ENCODE results near the gene TLE2. TPM values are rescaled to one million over a fixed set of nuclear protein-coding genes. Genes with fewer than 3 reads are reported as not detected.

TLE2 gene
- total and polyA plus RNA-seq, 2 of the 4 experiments (the other 2 are of a cell fraction), result under 0.01 to 0.41 TPM

GRCh38 chr19:2997720-2998119 lies 31.4 kb downstream of the TLE2 start:
- Histone ChIP-seq H3K4ac (ENCODE audit: low read depth, low read length) (no peak overlapping the region), H3K9me3 (ENCODE audit: control insufficient read depth, insufficient read depth, low read length) (peaks cover 2% of the 10 kb centered on the region), H3K36me3 (ENCODE audit: control insufficient read depth, insufficient read depth, low read length) (no peaks in the 10 kb centered on the region), H4K91ac (ENCODE audit: insufficient read depth, low read depth, low read length) (no peak overlapping the region), H3K27me3 (ENCODE audit: control insufficient read depth, insufficient read depth, low read length) (peaks cover 3% of the 10 kb centered on the region; the same call in 1 of the 2 replicates), H3K9ac (ENCODE audit: low read depth, low read length) (no peak overlapping the region), H3K4me1 (ENCODE audit: control insufficient read depth, insufficient read depth, low read length) (no peaks in the 10 kb centered on the region), H3K14ac (replicated peaks; ENCODE audit: low read depth, low read length) (no peak overlapping the region), H3K27ac (ENCODE audit: insufficient read depth, low read length) (no peak overlapping the region), H2AFZ (replicated peaks; ENCODE audit: low read length, poor library complexity) (peak overlapping the region; percentile 8), H3K9me1 (ENCODE audit: insufficient read depth, low read length) (no peaks in the 10 kb centered on the region), H2BK120ac (ENCODE audit: low read depth, low read length) (no peak overlapping the region), H3K4me2 (ENCODE audit: low read depth, low read length) (no peak overlapping the region), H3K23ac (ENCODE audit: low read depth, low read length) (no peak overlapping the region), H2AK5ac (ENCODE audit: low read depth, low read length) (no peak overlapping the region), H4K8ac (ENCODE audit: low read depth in 2 of 2, low read length in 2 of 2) (no peak overlapping the region), H4K5ac (ENCODE audit: low read depth, low read length) (no peak overlapping the region), H2BK15ac (ENCODE audit: low read depth, low read length) (no peak overlapping the region), H2AK9ac (replicated peaks; ENCODE audit: low read depth, low read length, poor library complexity) (no peak overlapping the region), H4K20me1 (ENCODE audit: insufficient read depth, low read length) (no peaks in the 10 kb centered on the region), H3K56ac (ENCODE audit: extremely low read depth, insufficient read depth, low read length) (no peak overlapping the region), H2BK5ac (ENCODE audit: low read depth, low read length, poor library complexity, severe bottlenecking) (no peak overlapping the region), H2BK20ac (ENCODE audit: low read depth, low read length) (no peak overlapping the region), H3K79me1 (ENCODE audit: low read depth in 1 of 2, low read length in 2 of 2) (no peaks in the 10 kb centered on the region), H3K18ac (ENCODE audit: low read depth, low read length) (no peak overlapping the region), H3K4me3 (ENCODE audit: insufficient read depth, low read depth, low read length) (no peak overlapping the region)
- in situ Hi-C loops (cut with MboI; ENCODE audit: low sequenced_read_pairs) (no loop called here), intact Hi-C loops (cut with micrococcal nuclease) (no loop called here), dilution Hi-C loops (cut with HindIII; ENCODE audit: low sequenced_read_pairs, unreplicated experiment) (no loop called here)
- ChIA-PET CTCF (no interaction called here), POLR2A (ENCODE audit: unreplicated experiment) (no interaction called here)
- no peak for TF ChIP-seq CEBPB (IDR thresholded peaks at IDR 0.05; ENCODE audit: low read depth, low read length)
- TF ChIP-seq, protein P1, sequence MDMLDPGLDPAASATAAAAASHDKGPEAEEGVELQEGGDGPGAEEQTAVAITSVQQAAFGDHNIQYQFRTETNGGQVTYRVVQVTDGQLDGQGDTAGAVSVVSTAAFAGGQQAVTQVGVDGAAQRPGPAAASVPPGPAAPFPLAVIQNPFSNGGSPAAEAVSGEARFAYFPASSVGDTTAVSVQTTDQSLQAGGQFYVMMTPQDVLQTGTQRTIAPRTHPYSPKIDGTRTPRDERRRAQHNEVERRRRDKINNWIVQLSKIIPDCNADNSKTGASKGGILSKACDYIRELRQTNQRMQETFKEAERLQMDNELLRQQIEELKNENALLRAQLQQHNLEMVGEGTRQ (IDR thresholded peaks at IDR 0.05; ENCODE audit: low read depth, low read length), result no peak
- TF ChIP-seq FOS (IDR thresholded peaks at IDR 0.05; ENCODE audit: low read depth, low read length), result no peak
- no peak for TF ChIP-seq MAZ (IDR thresholded peaks at IDR 0.05; ENCODE audit: borderline replicate concordance, low read depth, low read length)
- TF ChIP-seq SMC3 (IDR thresholded peaks at IDR 0.05; ENCODE audit: low read depth, low read length), result no peak
- TF ChIP-seq POLR2A (IDR thresholded peaks at IDR 0.05; ENCODE audit: low read depth, low read length), result no peak
- no peak for TF ChIP-seq MAFK (IDR thresholded peaks at IDR 0.05; ENCODE audit: low read depth, low read length)
- TF ChIP-seq BHLHE40 (IDR thresholded peaks at IDR 0.05; ENCODE audit: low read depth, low read length), result no peak
- no peak for TF ChIP-seq MXI1 (IDR thresholded peaks at IDR 0.05; ENCODE audit: borderline replicate concordance, low read depth, low read length)
- TF ChIP-seq, protein P2, sequence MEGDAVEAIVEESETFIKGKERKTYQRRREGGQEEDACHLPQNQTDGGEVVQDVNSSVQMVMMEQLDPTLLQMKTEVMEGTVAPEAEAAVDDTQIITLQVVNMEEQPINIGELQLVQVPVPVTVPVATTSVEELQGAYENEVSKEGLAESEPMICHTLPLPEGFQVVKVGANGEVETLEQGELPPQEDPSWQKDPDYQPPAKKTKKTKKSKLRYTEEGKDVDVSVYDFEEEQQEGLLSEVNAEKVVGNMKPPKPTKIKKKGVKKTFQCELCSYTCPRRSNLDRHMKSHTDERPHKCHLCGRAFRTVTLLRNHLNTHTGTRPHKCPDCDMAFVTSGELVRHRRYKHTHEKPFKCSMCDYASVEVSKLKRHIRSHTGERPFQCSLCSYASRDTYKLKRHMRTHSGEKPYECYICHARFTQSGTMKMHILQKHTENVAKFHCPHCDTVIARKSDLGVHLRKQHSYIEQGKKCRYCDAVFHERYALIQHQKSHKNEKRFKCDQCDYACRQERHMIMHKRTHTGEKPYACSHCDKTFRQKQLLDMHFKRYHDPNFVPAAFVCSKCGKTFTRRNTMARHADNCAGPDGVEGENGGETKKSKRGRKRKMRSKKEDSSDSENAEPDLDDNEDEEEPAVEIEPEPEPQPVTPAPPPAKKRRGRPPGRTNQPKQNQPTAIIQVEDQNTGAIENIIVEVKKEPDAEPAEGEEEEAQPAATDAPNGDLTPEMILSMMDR (conservative IDR thresholded peaks at IDR 0.05; ENCODE audit: low read depth, low read length), result no peak
- no peak for TF ChIP-seq RCOR1 (IDR thresholded peaks at IDR 0.05; ENCODE audit: insufficient replicate concordance, low read length)
- no peak for TF ChIP-seq ELK1 (IDR thresholded peaks at IDR 0.05; ENCODE audit: borderline replicate concordance, low read depth, low read length)
- no peak for TF ChIP-seq RAD21 (IDR thresholded peaks at IDR 0.05; ENCODE audit: low read length)
- no peak for TF ChIP-seq RFX5 (IDR thresholded peaks at IDR 0.05; ENCODE audit: low read depth, low read length)
- TF ChIP-seq NFE2L2 (IDR thresholded peaks at IDR 0.05; ENCODE audit: low read depth, low read length), result no peak
- no peak for TF ChIP-seq CHD1 (IDR thresholded peaks at IDR 0.05; ENCODE audit: low read depth, low read length)
- DNase-seq (no peak), ATAC-seq (ENCODE audit: low read depth) (no peak)
- no TSS peak for BruUV-seq (replicated peaks)
- WGBS, 2 experiments (ENCODE audit: extremely low coverage in 2 of 2, insufficient read length in 1 of 2), result 20% methylated on average over 1 of the region's 13 CpGs; no CpG with 5 or more reads in 1 of the 2 experiments
